ACHN (cell line): ENCODE measurements around the gene POLR1C.
"Not testable (repeated sequence)": the region's sequence is repeated elsewhere in the genome, so short reads cannot be mapped to it uniquely, and the experiment has no call there.

Source experiments
- DNase-seq: peaks from one replicate; pipeline ENCODE4 v3.0.0-alpha.2; 2015
- in situ Hi-C: cut with HindIII; loops from 2 replicates; pipeline ENCODE4 v1.10.0; 2017; ENCODE audit warnings: low sequenced_read_pairs, low pct_ligation_motif_present, low pct_unique_long_range_greater_than_20kb

The POLR1C gene

GRCh38 chr6:43491750-43492661, 24.9 kb upstream of the POLR1C start:
- in situ Hi-C loops: no loop called here

GRCh38 chr6:43492673-43493072, 24.2 kb upstream of the POLR1C start:
- in situ Hi-C loops: no loop called here
- no peak for DNase-seq

More at GRCh38 chr6:43491750-43492661, 24.9 kb upstream of the POLR1C start:
- peak; percentile 42 for DNase-seq

- DNase-seq: no peak
- in situ Hi-C loops: no loop called here
Measured at GRCh38 chr6:43493230-43493629, 23.7 kb upstream of the POLR1C start.

GRCh38 chr6:43493833-43494232, 23.1 kb upstream of the POLR1C start:
- DNase-seq: no peak
- in situ Hi-C loops: no loop called here

- in situ Hi-C loops: no loop called here
- DNase-seq: no peak
Measured at GRCh38 chr6:43494321-43494720, 22.6 kb upstream of the POLR1C start.

- in situ Hi-C loops: no loop called here
Measured at GRCh38 chr6:43494766-43495165, 22.1 kb upstream of the POLR1C start.

GRCh38 chr6:43495409-43495941, 21.4 kb upstream of the POLR1C start:
- DNase-seq: peak; percentile 19
- in situ Hi-C loops: no loop called here

More at GRCh38 chr6:43494766-43495165, 22.1 kb upstream of the POLR1C start:
- no peak for DNase-seq

GRCh38 chr6:43496370-43497128, 20.3 kb upstream of the POLR1C start:
- in situ Hi-C loops: no loop called here
- DNase-seq: peak; percentile 56

GRCh38 chr6:43497129-43497396, 19.8 kb upstream of the POLR1C start:
- DNase-seq: no peak
- in situ Hi-C loops: no loop called here

GRCh38 chr6:43497689-43498088, 19.2 kb upstream of the POLR1C start:
- DNase-seq: no peak
- in situ Hi-C loops: no loop called here

GRCh38 chr6:43498291-43498690, 18.6 kb upstream of the POLR1C start:
- in situ Hi-C loops, DNase-seq: not testable (repeated sequence)

GRCh38 chr6:43499028-43499815, 17.7 kb upstream of the POLR1C start:
- no peak for DNase-seq
- in situ Hi-C loops: no loop called here

- no peak for DNase-seq
- in situ Hi-C loops: no loop called here
Measured at GRCh38 chr6:43500921-43501320, 16.0 kb upstream of the POLR1C start.

- in situ Hi-C loops: no loop called here
- DNase-seq: no peak
Measured at GRCh38 chr6:43502666-43503065, 14.2 kb upstream of the POLR1C start.

GRCh38 chr6:43503443-43503842, 13.4 kb upstream of the POLR1C start:
- in situ Hi-C loops: no loop called here
- no peak for DNase-seq

GRCh38 chr6:43504756-43505593, 11.9 kb upstream of the POLR1C start:
- in situ Hi-C loops: no loop called here
- DNase-seq: no peak

- in situ Hi-C loops: no loop called here
- DNase-seq: no peak
Measured at GRCh38 chr6:43505718-43506117, 11.2 kb upstream of the POLR1C start.

- no peak for DNase-seq
- in situ Hi-C loops: no loop called here
Measured at GRCh38 chr6:43506171-43506570, 10.7 kb upstream of the POLR1C start.
